NCI-H2081 (cell line): ENCODE results near the gene KLRC3.
A peak's percentile ranks its signal among the peaks of the same experiment; 100 is the strongest.
"Not testable (repeated sequence)": the region's sequence is repeated elsewhere in the genome, so short reads cannot be mapped to it uniquely, and the experiment has no call there.

Experiments
- DNase-seq, 2 experiments: peaks; one replicate each; lab custom pipeline; 2025; lab: John Stamatoyannopoulos, UW

KLRC3 gene

DNA sequence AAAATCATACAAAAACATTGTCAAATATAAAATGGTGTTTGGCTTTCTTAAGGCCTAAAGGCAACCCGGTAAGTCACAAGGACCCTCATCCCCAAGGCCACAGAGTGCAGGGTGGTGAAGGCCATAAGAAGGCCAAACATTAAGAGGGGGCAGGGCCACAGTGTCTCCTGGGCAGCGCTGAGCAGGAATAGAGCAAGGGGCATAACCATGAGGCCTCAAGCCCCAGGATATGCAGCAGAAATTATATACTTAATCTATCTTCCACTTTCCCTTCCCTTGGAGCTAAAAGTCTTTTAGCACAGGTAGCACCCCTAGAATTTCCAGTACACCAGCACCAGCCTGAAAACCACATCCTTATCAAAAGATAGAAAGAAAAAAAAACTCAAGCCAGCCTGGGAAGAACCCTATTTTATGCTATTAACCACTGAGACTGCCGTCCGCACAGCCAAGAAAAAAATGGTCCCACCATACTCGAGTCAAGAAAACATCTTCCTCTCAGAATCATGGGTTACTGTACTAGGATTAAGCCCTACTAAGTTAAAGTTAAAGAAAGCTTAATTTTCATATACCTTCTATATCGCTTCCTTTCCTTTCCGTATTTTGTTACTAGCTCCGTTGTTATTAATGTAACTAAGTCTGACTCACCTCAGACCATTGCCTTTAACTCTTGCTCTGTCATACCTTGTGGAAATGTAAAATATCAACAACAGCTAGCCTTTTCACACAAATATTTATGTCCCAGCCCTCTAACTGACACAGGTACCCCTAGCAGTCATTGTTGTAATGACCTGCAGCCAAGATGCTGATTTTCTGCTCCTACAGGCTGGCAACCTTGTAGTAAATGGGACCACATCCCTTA, 50.6 kb downstream of the KLRC3 start:
- DNase-seq = no peak

DNA sequence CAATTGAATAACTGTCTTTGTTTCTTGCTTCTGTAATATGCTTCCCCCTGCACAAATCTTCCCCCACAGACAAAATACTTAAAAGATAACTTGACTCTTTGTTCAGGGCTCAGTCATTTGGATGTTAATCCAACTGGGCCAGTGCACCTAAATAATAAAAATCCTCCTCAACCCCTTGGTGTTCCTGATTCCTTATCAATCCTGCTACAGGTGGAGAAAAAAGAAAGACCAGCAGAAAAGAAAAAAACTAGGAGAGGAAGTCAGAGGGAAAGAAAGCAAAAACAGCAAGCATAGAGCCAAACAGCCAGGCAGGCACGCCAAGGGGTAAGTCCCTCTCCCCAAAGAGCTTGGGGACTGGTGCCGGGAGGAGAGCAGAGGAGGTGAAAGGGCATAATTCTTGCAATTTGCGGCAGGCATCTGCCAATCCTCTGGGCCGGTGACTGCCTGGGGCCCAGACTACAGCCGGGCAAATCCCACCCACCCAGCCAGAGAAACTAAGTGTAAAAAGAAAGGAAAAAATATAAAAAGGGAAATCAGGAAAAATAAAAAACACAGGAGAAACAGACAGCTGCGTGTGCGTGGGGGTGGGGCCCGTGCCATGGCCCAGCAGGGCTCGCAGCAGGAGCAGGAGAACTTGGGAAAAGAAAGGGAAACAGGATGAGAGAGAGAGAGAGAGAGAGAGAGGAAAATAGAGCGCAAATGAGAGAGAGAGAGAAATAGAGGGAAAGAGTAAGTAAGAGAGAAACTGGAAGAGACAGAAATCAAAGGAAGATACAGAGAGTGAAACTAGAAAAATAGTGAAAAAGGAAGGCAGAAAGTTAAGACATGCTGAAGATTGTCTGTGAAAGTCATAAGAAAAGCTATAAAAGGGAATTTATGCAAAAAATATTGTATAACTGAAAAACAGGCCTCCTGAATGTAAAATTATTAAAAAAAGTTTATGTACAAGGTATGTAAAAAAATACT, 51.9 kb downstream of the KLRC3 start:
- no peak for DNase-seq

DNA sequence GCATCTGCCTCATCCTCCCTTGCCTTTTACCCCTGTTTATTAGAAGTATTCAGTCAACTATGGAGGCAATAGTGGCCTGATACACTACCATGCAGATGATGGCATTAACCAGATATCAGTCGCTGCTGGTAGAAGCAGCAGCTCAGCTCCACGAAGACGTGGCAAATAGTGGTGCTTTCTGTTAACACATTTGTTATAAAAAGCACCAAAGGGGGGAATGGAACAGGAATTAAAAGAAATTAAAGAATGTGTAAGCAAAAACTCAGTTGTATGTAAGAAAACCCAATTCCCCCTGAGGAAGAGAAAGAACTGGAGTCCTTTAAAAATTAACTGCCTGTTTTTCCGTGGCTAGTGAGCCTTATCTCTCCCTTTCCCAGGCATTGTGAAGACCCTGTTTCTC, 52.7 kb downstream of the KLRC3 start:
- not testable (repeated sequence) for DNase-seq

DNA sequence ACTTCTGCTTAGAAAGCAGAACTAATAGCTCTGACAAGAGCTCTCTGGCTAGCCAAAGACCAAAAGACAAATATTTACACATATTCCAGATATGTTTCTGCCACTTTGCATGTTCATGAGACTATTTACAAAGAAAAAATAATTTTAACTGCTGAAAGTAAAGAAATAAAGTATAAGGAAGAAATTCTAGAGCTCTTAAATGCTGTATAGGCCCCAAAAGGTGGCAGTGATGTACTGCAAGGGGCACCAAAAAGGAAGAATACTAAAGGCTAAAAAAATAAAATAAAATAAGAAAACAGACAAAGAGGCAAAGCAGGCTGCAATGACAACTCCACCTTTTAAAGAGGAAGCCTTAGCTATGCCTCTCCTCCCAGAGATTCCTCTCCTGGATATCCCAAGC, 53.5 kb downstream of the KLRC3 start:
- peak; percentile 25 to 58 for DNase-seq

DNA sequence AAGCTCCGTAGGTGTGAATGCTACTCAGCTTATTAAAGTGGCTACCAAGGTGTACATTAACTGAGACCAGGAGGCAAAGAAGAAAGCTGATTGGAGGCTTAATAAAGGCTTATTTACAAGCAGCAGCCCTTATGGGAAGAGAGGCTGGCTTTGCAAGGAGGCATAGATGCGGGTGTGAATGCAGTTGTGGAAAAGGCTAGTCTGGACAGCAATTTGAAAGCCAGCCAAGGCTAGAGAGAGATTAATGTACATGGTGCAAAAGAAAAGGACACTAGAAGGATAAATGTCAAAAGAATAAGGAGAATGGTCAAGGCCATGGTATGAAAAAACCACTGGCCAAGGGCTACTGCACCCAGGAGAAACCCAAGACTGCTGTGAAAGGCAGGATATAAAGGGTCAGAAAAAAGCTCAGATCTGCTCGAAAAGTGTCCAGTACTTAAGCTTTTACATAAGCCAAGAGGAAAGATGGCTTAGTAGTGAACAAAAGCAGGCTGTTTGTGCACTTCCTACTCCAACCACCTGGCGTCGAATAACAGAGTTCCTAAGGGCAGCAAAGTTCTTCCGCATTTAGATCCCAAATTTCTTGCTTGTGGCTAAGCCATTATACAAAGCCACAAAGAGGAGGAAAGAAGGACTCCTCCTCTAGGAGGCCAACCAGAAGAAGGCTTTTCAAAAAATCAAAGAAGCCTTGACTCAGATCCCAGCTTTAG, 54.5 kb downstream of the KLRC3 start:
- DNase-seq = peak in 1 of 2 experiments; percentile 56

DNA sequence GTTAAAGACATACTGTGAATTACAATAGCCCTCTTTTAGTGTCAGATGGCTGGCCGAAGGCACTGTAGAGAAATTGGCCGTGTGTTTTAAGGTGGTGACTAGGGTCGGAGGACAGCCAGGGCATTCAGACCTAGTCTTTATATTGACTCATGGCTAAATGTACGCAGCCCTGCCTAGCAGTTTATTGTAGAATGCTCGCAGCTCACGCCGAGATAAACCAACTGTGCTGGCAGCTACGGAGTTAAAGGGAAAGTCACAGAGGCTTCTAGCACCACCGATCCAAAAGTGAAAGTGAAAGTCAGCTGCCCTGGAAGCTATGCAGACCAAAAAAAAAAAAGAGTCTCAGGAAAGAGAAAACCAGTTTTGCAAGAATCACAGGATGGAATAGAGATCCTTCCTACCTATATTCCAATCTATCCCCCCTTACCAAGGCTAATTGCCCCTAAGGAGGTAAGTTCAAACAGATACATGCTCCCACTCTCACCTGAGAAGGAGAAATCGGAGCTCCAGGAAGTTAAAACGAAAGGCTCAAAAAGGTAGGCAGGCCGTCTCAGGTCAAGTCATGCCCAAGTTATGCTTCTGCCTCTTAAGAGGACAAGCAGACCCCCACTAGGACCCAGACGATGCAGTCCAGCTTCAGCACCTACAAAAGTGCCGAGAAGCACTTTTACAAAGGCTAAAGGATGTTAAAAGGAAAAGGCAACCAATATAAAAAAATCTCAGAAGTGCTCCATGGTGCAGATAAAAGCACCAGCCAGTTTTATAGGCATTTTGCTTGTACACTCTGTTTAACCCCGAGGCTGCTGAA, 55.4 kb downstream of the KLRC3 start:
- DNase-seq = peak; percentile 49 to 77

DNA sequence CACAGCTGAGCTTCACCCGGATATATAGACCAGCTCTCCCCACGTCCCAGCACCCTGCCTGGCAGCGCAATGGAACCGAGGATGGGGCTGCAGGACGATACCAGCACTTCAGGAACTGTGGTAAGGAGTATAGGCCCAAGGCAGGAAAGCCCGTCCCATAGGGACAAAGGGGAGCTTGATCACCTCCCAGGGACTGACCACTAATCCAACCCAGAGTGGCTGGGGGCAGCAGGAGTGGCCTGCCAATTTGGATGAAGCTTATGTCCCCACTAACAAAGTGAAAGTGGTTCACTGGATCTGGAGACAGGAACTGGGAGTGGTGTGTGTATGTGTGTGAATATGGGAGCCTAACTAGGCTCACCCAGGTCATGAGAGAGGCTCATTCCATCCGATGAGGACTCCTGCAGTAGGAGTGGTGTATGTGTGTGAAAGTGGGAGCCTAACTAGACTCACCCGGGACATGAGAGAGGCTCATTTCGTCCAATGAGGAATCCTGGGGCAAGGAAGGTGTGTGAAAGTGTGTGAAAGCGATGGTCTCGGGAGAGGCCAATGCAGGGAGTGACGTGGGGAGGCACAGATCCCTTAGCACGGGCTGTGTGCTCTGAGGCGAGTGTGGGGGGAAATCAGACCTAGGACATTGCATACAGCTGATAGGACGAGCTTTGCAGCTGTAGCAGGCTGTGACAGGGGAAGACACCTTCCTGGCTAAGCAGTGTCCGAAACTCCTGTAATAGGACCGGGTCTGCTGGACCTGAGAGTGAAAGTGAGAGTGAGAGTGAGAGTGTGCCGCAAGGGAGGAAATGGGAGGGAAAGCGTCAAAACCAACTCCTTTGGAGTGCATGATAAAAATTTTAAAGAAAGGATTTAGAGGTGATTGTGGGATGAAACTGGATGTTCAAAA, 56.2 kb downstream of the KLRC3 start:
- peak; percentile 35 to 68 for DNase-seq

DNA sequence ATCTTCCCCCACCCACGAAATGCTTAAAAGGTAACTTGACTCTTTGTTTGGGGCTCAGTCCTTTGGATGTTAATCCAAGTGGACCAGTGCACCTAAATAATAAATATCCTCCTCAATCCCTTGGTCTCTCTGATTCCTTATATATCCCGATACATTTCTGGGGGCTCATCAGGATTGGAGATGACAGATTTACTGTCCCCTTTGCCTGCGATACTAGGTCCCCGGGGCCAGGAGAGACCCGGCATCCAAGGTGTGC, 56.8 kb downstream of the KLRC3 start:
- DNase-seq = peak in 1 of 2 experiments; percentile 48

DNA sequence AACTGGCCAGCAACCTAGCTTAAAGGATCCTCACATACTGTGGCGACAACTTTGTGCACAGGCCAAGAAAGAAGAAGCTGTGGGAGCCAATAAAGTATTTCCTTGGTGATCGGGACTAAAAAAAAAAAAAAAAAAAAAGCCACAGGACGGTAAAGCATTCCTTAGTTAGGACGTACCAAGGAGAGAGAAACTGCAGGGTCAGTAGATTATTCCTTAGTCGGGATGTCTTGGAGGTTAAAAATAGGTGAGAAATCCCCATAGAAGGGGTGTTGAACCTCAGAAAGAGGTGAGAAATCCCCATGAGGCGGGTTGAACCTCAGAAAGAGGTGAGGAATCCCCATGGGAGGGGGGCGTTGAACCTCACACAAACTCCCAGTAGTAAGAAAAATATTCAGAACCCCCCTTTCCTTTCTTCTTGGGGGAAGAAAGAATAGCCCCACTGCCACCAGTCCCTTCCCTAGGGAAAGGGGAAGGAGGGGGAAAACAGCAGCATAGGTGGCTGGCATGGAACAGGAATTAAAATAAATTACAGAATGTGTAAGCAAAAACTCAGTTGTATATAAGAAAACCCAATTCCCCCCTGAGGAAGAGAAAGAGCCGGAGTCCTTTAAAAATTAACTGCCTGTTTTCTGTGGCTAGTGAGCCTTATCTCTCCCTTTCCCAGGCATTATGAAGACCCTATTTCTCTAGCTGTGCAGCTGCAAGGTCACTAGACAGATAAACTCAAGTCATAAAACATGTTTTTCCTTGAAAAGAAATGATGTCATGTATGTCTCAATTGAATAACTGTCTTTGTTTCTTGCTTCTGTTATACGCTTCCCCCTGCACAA, 57.4 kb downstream of the KLRC3 start:
- no peak for DNase-seq

DNA sequence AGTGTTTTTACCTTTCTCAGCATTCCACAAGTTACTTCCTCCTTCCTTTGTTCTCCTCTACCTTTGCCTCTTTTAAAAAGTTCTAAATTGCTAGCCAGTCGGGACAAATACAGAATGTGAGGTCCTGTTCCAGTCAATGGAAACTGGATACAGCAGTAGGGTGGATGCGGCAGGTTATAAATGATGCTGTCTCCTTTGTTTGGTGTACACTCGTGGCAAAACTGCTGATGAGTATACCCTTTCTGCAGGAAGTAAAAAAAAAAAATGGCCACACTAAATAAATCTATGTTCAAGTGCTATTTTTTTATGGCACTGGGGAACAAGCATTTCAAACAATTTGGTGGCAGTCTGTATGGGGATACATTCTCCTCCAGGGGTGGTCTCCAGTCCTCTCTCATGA, 58.1 kb downstream of the KLRC3 start:
- DNase-seq = peak in 1 of 2 experiments; percentile 5
